Stimulated activated CD8-positive, alpha-beta memory T cell treated with anti-CD3 and anti-CD28 coated beads, Interleukin-7, amount 100 ng/mL, for 4 hours (primary cell): ENCODE results near the gene RNF148.
"Not testable (repeated sequence)": the region's sequence is repeated elsewhere in the genome, so short reads cannot be mapped to it uniquely, and the experiment has no call there.

Experiments used
- DNase-seq, 2 donors: peaks; one replicate each; pipeline ENCODE4 v3.0.0-alpha.2; 2020; ENCODE audit warnings: low read depth in 2 of 2

The RNF148 gene

DNA sequence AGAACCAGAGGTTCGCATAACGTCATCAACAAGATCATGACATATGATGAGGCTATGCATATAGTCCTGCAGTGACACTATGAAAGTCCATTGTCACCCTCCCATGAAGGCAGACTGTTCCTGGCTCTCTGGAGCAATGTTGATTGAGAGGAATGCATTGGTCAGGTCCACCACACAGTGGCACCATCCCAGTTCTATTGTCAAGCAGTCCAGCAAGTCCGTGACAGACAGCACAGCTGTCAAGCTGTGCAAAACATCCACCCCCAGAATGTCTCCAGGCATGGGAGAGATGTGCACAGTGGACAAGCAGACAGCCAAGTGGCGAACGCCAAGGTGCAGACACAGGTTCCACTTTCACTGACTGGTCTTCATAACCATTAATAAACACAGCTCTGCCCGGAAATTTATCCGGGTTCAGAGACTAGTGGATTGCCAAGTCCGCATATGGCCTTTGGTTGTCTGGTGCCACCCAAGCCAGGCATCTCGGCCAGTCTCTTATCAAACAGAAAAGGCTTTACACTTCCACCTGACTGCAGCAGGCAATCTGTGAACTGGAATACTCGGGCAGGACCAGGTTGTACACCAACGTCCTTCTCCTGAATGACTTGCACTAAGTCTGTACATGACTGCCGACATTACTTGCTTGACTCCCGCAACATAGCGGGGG lies 11.0 kb downstream of the RNF148 start:
- DNase-seq = no peak

DNA sequence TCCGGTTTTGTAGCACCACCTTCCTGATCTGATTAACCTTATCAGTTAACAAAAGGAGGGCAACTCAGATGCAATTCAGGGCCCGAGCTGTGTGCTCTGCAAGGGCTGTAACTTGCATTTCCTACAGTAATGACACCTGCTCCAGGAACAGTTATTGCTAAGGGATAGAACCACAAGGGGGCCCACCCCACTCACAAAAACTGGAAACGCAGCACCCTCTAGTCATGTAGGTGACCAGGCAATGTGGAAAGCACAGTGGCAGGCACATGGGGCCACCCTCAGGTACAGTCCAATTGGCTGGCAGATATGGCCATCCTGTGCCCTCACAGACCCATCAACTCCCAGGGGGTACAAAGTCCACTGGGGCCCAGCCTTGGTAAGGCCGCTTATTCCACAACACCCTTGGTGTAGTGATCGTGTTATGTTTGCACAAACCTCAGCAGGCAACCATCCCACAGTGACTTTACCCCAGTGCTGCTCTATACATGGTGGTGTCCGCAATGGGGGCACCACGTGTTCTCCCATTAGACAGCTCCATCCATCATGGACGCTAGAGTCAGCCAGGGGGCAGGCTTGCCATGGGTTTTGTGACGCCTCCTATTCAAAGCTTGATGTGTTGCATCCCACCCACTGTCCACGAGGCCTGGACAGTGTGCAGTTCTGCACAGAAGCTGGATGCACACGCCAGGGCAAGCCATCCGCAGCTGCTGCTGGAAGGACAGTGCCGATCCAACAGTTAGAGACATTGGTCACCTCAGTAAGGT lies 13.2 kb downstream of the RNF148 start:
- DNase-seq = no peak

GRCh38 chr7:122688400-122688998 lies 14.2 kb downstream of the RNF148 start:
- no peak for DNase-seq

DNA sequence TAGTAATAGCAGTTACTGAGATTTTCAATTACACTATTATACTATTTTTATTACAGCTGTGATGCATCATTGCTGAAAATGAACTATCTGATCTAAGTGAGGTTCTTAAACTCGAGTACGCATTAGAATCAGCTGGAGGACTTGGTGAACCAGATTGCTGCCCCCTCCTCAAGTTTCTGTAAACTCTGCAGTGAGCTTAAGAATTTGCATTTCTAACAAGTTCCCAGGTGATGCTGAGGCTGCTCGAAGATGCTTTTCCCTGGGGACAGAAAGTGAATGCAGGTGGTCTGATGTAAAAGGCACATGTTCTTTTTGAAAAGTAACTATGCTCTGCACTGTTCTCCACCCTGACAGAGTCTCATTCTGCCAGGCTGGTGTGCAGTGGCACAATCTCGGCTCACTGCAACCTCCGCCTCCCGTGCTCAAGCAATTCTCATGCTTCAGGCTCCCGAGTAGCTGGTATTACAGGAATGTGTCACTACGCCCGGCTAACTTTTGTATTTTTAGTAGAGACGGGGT lies 16.3 kb downstream of the RNF148 start:
- no peak for DNase-seq

DNA sequence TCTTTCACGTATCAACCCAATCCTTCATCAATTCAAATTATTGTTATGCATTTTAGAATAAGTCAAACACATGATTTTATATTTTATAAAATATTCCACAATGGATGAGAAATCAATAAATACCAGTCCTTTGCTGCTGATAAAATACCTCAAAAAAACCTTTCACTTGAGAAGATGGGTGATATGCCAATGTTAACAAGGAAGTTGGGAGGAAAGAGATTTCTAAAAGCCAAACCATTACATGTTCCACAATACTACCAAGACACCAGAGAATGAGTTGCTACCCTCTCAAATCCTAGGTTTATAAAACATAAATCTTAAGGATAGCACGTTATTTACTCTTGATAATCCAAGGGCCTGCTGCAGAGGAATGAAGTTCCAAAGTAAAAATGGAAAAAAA lies 18.2 kb downstream of the RNF148 start:
- no peak for DNase-seq

- no peak for DNase-seq
Measured at GRCh38 chr7:122682815-122683550, 19.7 kb downstream of the RNF148 start.

- not testable (repeated sequence) for DNase-seq
Measured at GRCh38 chr7:122681186-122681585, 21.5 kb downstream of the RNF148 start.

DNA sequence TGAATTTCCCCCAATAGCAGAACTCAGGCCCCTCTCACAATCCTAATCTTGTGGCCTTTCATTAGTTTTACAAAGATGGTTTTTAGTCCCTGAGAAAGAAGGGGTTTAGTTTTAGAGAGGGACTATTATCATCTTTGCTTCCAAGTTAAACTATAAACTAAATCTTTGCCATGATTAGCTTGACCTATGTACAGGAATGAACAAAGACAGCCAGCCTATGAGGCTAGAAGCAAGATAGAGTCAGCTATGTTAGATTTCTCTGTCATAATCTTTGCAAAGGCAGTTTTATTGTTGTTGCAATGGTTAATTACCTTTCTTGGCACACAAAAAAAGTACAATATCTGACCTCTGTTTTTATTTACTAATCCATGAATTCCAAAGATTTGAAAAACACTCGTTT lies 22.9 kb downstream of the RNF148 start:
- no peak for DNase-seq

GRCh38 chr7:122679269-122679709 lies 23.4 kb downstream of the RNF148 start:
- not testable (repeated sequence) for DNase-seq

DNA sequence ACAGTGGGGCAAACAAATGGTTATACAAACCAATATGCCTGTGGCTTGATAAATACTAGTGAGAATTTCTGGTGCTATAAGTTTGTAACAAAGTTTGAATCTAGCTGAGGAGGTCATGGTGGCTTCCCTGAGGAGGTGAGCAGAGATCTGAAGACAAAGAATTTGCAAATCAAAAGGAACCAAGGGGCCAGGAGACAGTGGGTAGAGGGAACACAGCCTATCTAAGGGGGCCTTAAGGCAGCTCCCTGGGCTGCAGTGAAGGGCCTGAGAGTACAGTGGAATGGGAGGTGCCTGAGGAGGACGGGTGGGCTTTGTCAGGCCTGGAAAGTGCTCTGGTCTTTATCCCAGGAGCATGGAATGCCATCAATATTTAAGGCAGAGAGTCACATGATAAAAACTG lies 25.6 kb downstream of the RNF148 start:
- no peak for DNase-seq

- DNase-seq = no peak
Measured at GRCh38 chr7:122676466-122676865, 26.3 kb downstream of the RNF148 start.

DNA sequence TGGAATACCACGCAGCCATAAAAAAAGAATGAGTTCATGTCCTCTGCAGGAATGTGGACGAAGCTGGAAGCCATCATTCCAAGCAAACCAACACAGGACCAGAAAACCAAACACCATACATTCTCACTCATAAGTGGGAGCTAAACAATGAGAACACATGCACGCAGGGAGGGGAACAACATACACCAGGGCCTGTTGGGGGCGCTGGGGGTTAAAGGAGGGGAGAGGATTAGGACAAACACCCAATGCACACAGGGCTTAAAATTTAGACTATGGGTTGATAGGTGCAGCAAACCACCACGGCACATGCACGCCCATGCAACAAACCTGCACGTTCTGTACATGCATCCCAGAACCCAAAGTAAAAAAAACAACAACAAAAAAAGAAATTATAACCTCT lies 27.1 kb downstream of the RNF148 start:
- DNase-seq = no peak

DNA sequence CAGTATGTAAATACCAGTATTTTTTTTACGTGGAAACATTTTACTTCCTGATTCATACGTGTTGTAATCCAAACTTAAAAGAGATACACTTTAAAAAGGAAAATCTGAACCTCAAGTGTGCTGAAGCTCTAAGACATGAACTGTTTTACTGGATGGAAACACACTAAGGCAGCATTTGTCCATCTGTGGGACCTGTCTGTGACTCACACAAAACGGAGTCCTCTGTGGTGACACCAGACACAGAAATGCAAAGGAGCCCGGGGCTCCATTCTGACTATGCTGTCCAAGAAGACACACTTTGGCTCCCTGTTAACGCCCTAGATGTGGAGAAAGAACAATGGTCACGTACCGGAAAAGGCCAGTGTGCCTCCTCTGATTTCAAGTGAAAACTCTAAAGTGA lies 27.7 kb downstream of the RNF148 start:
- no peak for DNase-seq

DNA sequence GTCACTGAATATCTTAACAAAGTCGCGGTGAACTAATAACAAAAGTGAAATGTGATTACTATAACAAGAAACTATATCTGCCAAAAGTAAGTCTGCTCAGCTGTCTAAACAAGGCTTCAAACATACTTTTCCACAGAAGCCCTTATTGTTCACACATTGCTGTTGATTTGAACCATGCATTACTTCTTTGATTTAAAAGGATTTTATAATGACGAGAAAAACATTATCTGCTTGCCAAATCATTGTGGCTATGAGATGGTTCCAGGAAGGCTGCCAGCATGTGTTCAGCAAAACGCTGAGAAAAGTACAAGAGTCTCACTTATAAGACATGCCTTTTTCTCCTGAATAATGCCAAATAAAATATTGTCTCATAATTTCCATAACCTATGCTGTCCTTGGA lies 28.2 kb downstream of the RNF148 start:
- DNase-seq = no peak

- DNase-seq = no peak
Measured at GRCh38 chr7:122673951-122674350, 28.8 kb downstream of the RNF148 start.

DNA sequence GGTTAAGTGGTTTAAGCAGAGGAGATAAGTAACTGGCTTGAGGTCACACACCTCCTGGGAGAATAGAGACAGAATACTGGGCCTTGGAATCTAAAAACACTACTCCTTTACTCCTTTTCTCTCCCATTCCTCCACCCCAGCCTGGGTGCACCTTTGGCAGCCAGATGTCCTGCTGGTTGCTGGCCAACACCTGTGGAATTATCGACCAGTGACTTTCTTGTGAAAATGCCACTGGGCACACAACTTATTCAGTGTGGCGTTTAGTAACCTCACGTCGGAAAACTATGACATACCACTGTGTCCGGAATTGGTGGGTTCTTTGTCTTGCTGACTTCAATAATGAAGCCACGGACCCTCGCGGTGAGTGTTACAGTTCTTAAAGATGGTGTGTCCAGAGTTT lies 30.2 kb downstream of the RNF148 start:
- no peak for DNase-seq

GRCh38 chr7:122663733-122664132 lies 39.0 kb downstream of the RNF148 start:
- DNase-seq = no peak

DNA sequence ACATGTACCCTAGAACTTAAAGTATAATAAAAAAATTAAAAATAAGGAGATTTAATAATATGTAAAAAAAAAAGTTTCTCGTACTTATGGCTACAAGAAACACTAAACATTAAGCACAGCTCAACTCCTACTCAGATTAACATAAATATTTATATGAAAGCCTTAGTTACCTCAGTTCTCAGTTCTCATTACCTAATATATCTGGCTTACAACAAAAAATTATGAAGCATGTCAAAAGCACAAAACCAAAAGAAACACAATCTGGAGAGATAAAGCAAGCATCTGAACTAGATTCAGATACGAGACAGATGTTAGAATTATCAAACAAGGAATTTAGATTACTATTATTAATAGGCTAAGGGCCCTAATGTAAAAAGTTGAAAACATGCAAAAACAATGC lies 43.9 kb downstream of the RNF148 start:
- DNase-seq = no peak

GRCh38 chr7:122653685-122654084 lies 49.0 kb downstream of the RNF148 start:
- no peak for DNase-seq

GRCh38 chr7:122652876-122653275 lies 49.8 kb downstream of the RNF148 start:
- no peak for DNase-seq
